Left lung (tissue), 10 donors: ENCODE data around the gene MANBA. TPM values are rescaled to one million over a fixed set of nuclear protein-coding genes. Genes with fewer than 3 reads are reported as not detected.

ENCODE experiments used
- ATAC-seq: fragments of 200-7000 bp; cut with Tn5 transposase; one replicate; pipeline ENCODE4 v1.9.1; 2020; ENCODE audit warnings: moderate library complexity
- DNase-seq, 4 donors: peaks; one replicate each; pipeline ENCODE4 v3.0.0-alpha.2; 2013 to 2020
- H3K27ac ChIP-seq, 2 donors: fragments of 200-600 bp; sonication (generic) in 1 of 2; one replicate each; pipeline versions ENCODE4 v1.5.0 to v1.8.0; 2020 to 2021
- H3K27me3 ChIP-seq, 2 donors: fragments of 200-600 bp; sonication (generic) in 1 of 2; one replicate each; pipeline versions ENCODE4 v1.5.0 to v1.8.0; 2020 to 2021
- H3K36me3 ChIP-seq, 2 donors: fragments of 200-600 bp; sonication (generic) in 1 of 2; one replicate each; pipeline versions ENCODE4 v1.5.0 to v1.8.0; 2020 to 2021
- H3K4me1 ChIP-seq, 2 donors: fragments of 200-600 bp; one replicate each; pipeline ENCODE4 v1.8.0; 2021
- H3K4me3 ChIP-seq, 2 donors: fragments of 200-600 bp; sonication (generic) in 1 of 2; one replicate each; pipeline versions ENCODE4 v1.5.0 to v1.8.0; 2020 to 2021; ENCODE audit warnings: mild to moderate bottlenecking in 1 of 2
- H3K9me3 ChIP-seq, 2 donors: fragments of 200-600 bp; sonication (generic) in 1 of 2; one replicate each; pipeline versions ENCODE4 v1.5.0 to v1.8.0; 2020 to 2021
- CTCF ChIP-seq, 2 donors: fragments of 200-600 bp; sonication (generic) in 1 of 2; IDR thresholded peaks; one replicate each; pipeline versions ENCODE4 v1.5.0 to v1.8.0; 2021; ENCODE audit warnings: antibody characterized with exemption in 2 of 2
- intact Hi-C, 2 donors: fragments of 100-400 bp; cut with DNase I; formaldehyde crosslinking; loops; one replicate each; pipeline versions ENCODE4 v1.11.2 to v1.14.2; 2022
- polyA plus RNA-seq, 6 donors: library from polyadenylated mRNA; unstranded; fragments of 120-200 nt; gene quantifications; one replicate each; pipeline ENCODE4 v1.2.1, GENCODE V29; 2013; ENCODE audit not compliant: insufficient read length in 6 of 6
- total RNA-seq, 2 donors: library from RNA; stranded (reverse); fragmentation: NEBNext Ultra II Directional; extraction: Animal tissue kit (Norgen Biotek cat#: 25700); gene quantifications; one replicate each; pipeline ENCODE4 v1.2.1, GENCODE V29; 2021
- donor health status: DM: no; HTN: yes; CAD: no.
- donor health status: DM: no; HTN: no; CAD: no.

MANBA gene
- total and polyA plus RNA-seq, 8 donors = 31.3 to 57.0 (median 36.4) TPM

DNA sequence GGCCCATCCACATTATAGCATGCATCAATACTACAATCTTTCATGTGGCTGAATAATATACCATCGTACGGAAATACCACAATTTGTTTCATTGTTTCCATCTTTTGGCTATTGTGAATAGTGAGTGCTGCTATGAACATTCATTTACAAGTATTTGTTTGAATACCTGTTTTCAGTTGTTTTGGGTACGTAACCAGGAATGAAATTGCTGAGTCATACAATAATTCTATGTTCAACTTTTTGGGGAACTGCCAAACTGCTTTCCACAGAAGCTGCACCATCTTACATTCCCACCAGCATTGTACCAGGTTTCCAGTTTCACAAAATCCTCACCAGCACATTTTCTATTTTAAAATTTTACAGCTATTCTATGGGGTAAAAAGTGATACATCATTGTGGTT lies 28.5 kb upstream of the MANBA start:
- Histone ChIP-seq H3K4me1 (no peaks in the 10 kb centered on the region), H3K36me3 (peaks cover 0 to 11% of the 10 kb centered on the region in 2 donors), H3K4me3 (no peak overlapping the region), H3K27ac (no peak overlapping the region), H3K27me3 (no peaks in the 10 kb centered on the region), H3K9me3 (no peaks in the 10 kb centered on the region)
- intact Hi-C loops = no loop called here
- no peak for TF ChIP-seq CTCF (IDR thresholded peaks at IDR 0.05)
- no peak for DNase-seq
- no peak for ATAC-seq

- H3K4me1 ChIP-seq = no peaks in the 10 kb centered on the region
- no peaks in the 10 kb centered on the region for H3K9me3 ChIP-seq
- DNase-seq (no peak), ATAC-seq (no peak)
- intact Hi-C loops = no loop called here
- no peak for TF ChIP-seq CTCF (IDR thresholded peaks at IDR 0.05)
- no peak overlapping the region for H3K27ac ChIP-seq
- no peaks in the 10 kb centered on the region for H3K27me3 ChIP-seq
- no peaks in the 10 kb centered on the region for H3K36me3 ChIP-seq
- H3K4me3 ChIP-seq = no peak overlapping the region
These were observed 27.2 kb upstream of the MANBA start for GRCh38 chr4:102787944-102788343.

GRCh38 chr4:102787096-102787881 lies 26.5 kb upstream of the MANBA start:
- ATAC-seq (no peak), DNase-seq (no peak)
- no peak for TF ChIP-seq CTCF (IDR thresholded peaks at IDR 0.05)
- Histone ChIP-seq H3K9me3 (no peaks in the 10 kb centered on the region), H3K27me3 (no peaks in the 10 kb centered on the region), H3K4me3 (no peak overlapping the region), H3K4me1 (no peaks in the 10 kb centered on the region), H3K36me3 (no peaks in the 10 kb centered on the region), H3K27ac (no peak overlapping the region)
- intact Hi-C loops = no loop called here

DNA sequence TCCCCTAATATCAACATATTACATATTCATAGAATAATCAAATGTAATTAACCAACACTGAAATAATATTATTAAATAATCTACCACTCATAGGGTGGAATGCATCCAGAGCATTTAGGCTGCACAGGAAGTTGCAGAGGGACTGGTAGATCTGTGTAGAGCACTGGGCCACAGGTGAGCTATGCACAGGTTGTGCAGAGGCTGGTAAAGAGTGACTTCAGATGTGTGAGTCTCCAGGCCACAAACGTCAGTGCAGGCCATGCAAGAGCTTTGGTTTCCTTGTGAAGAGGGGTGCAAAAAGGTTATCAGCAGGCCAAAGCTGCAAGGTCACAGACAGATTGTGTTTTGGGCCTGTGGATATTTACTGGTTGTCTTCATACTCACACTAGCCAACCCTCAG lies 25.5 kb upstream of the MANBA start:
- H3K4me3 ChIP-seq = no peak overlapping the region
- TF ChIP-seq CTCF (IDR thresholded peaks at IDR 0.05) = no peak
- no peak for ATAC-seq
- DNase-seq = no peak
- H3K27ac ChIP-seq = no peak overlapping the region
- H3K9me3 ChIP-seq = no peaks in the 10 kb centered on the region
- H3K36me3 ChIP-seq = no peaks in the 10 kb centered on the region
- intact Hi-C loops = no loop called here
- H3K27me3 ChIP-seq = no peaks in the 10 kb centered on the region
- no peaks in the 10 kb centered on the region for H3K4me1 ChIP-seq

- H3K27ac ChIP-seq = no peak overlapping the region
- no peak for ATAC-seq
- H3K4me3 ChIP-seq = no peak overlapping the region
- no peaks in the 10 kb centered on the region for H3K27me3 ChIP-seq
- no peaks in the 10 kb centered on the region for H3K36me3 ChIP-seq
- H3K4me1 ChIP-seq = peaks cover 0 to 7% of the 10 kb centered on the region in 2 donors
- DNase-seq = no peak
- no peak for TF ChIP-seq CTCF (IDR thresholded peaks at IDR 0.05)
- H3K9me3 ChIP-seq = no peaks in the 10 kb centered on the region
- intact Hi-C loops = no loop called here
These were observed 22.2 kb upstream of the MANBA start for GRCh38 chr4:102783006-102783405.
